ENCODE measurements around the gene CDH15. TPM values are rescaled to one million over a fixed set of nuclear protein-coding genes. Genes with fewer than 3 reads are reported as not detected.

Gene CDH15
- total and polyA plus RNA-seq, 2 of the 13 experiments (the other 11 are each of a cell fraction or from before 2014, with no cell fraction given) = 0.74 to 2.2 TPM

GRCh38 chr16:89191033-89191900 lies 19.7 kb downstream of the CDH15 start (continued):
- TF ChIP-seq ARHGAP35 (CRISPR knock-in tag; IDR thresholded peaks at IDR 0.05; ENCODE audit: borderline replicate concordance) (peak; percentile 62; the same call in 1 of the 2 replicates), ZNF614 (CRISPR knock-in tag; IDR thresholded peaks at IDR 0.05; ENCODE audit: borderline replicate concordance) (no peak; the same call in 1 of the 2 replicates), HNRNPUL1 (IDR thresholded peaks at IDR 0.05; ENCODE audit: low read depth, low read length) (no peak), ZUFSP (CRISPR knock-in tag; IDR thresholded peaks at IDR 0.05; ENCODE audit: borderline replicate concordance) (no peak), FOSL2 (CRISPR knock-in tag; IDR thresholded peaks at IDR 0.05) (no peak), ZNF383 (CRISPR knock-in tag; IDR thresholded peaks at IDR 0.05; ENCODE audit: borderline replicate concordance) (no peak), IKZF1 (IDR thresholded peaks at IDR 0.05) (no peak), ZNF224 (CRISPR knock-in tag; IDR thresholded peaks at IDR 0.05) (no peak), ZNF572 (CRISPR knock-in tag; IDR thresholded peaks at IDR 0.05) (peak; percentile 85; the same call in 1 of the 2 replicates), RXRB (CRISPR knock-in tag; IDR thresholded peaks at IDR 0.05; ENCODE audit: borderline replicate concordance) (peak; percentile 52; the same call in 1 of the 2 replicates), THAP9 (CRISPR knock-in tag; IDR thresholded peaks at IDR 0.05; ENCODE audit: borderline replicate concordance) (peak; percentile 65; the same call in 1 of the 2 replicates), ZFY (CRISPR knock-in tag; IDR thresholded peaks at IDR 0.05) (peak; percentile 74; the same call in 1 of the 2 replicates), GABPB1 (CRISPR knock-in tag; IDR thresholded peaks at IDR 0.05) (peak; percentile 79), ZNF841 (CRISPR knock-in tag; IDR thresholded peaks at IDR 0.05; ENCODE audit: borderline replicate concordance) (no peak; the same call in 1 of the 2 replicates), ZNF362 (CRISPR knock-in tag; IDR thresholded peaks at IDR 0.05; ENCODE audit: borderline replicate concordance) (no peak; the same call in 1 of the 2 replicates), PHF20 (CRISPR knock-in tag; IDR thresholded peaks at IDR 0.05) (peak; percentile 62), NFATC3 (CRISPR knock-in tag; IDR thresholded peaks at IDR 0.05) (no peak), CBX5 (CRISPR knock-in tag; IDR thresholded peaks at IDR 0.05; ENCODE audit: borderline replicate concordance) (peak; percentile 17; the same call in 1 of the 2 replicates), IRF2 (CRISPR knock-in tag; IDR thresholded peaks at IDR 0.05) (peak; percentile 51; the same call in 1 of the 2 replicates), DMTF1 (CRISPR knock-in tag; IDR thresholded peaks at IDR 0.05) (no peak), ZNF619 (CRISPR knock-in tag; IDR thresholded peaks at IDR 0.05) (no peak)
